Endothelial cell of umbilical vein (primary cell): ENCODE results near the gene CDYL. TPM values are rescaled to one million over a fixed set of nuclear protein-coding genes. Genes with fewer than 3 reads are reported as not detected.

Source experiments
- BruUV-seq: library from RNA; stranded (reverse); fragments of 400-500 nt; replicated peaks from 2 replicates; lab custom pipeline; 2021; lab: Mats Ljungman, UMichigan
- CTCF ChIA-PET: fragments of 300-600, 350-600 bp; sonication (Branson Sonifier 250); formaldehyde crosslinking; loops from one replicate; lab custom pipeline; 2021; ENCODE audit warnings: antibody characterized with exemption, inconsistent platforms; lab: Charles Lee
- POLR2A ChIA-PET: fragments of 300-600, 350-600 bp; sonication (Branson Sonifier 250); formaldehyde crosslinking; loops from one replicate; lab custom pipeline; 2021; ENCODE audit warnings: antibody characterized with exemption, inconsistent platforms; lab: Charles Lee
- DNase-seq: peaks from one replicate; pipeline ENCODE4 v3.0.0-alpha.2; 2011; ENCODE audit warnings: low read depth, low spot score
- FAIRE-seq: peaks from 2 replicates; lab custom pipeline; 2011; peaks lifted over from hg19 to GRCh38; lab: Jason Lieb, UNC
- H2AFZ ChIP-seq: 2 replicates; pipeline ENCODE4 v1.6.0; 2012; ENCODE audit warnings: low read depth, low read length, control low read depth, inconsistent platforms
- H3K27ac ChIP-seq: 2 replicates; pipeline ENCODE4 v1.5.1; 2011; ENCODE audit warnings: low read depth, mild to moderate bottlenecking, control low read depth, low read length, moderate library complexity; ENCODE audit not compliant: insufficient read depth
- H3K27me3 ChIP-seq, 2 experiments: 2 replicates each; pipeline versions ENCODE4 v1.6.0 to v1.6.1; 2011; ENCODE audit warnings: low read length in 2 of 2, mixed read lengths in 1 of 2; ENCODE audit not compliant: control insufficient read depth in 2 of 2, insufficient read depth in 2 of 2
- H3K36me3 ChIP-seq, 2 experiments: 2 replicates in 1 of 2; 3 replicates in 1 of 2; pipeline ENCODE4 v1.5.1; 2011; ENCODE audit warnings: low read length in 2 of 2, mild to moderate bottlenecking in 1 of 2, moderate library complexity in 1 of 2; ENCODE audit not compliant: control insufficient read depth in 2 of 2, insufficient read depth in 2 of 2; ENCODE audit errors: extremely low read depth in 1 of 2
- H3K4me1 ChIP-seq: 3 replicates; pipeline ENCODE4 v1.5.1; 2011; ENCODE audit warnings: mild to moderate bottlenecking, low read length; ENCODE audit not compliant: control insufficient read depth, insufficient read depth; ENCODE audit errors: extremely low read depth
- H3K4me2 ChIP-seq: 2 replicates; pipeline ENCODE4 v1.6.1; 2011; ENCODE audit warnings: low read length, control low read depth, mixed read lengths; ENCODE audit not compliant: insufficient read depth
- H3K4me3 ChIP-seq, 3 experiments: fragments of 200-600 bp in 1 of 3; sonication (generic), shearing (Covaris generic) in 1 of 3; replicated peaks in 1 of 3; 2 replicates each; pipeline ENCODE4 v1.5.1; 2011 to 2016; ENCODE audit warnings: control low read depth in 3 of 3, low read length in 3 of 3, mild to moderate bottlenecking in 2 of 3, inconsistent platforms in 1 of 3, low read depth in 1 of 3, moderate library complexity in 1 of 3; ENCODE audit not compliant: insufficient read depth in 1 of 3
- H3K79me2 ChIP-seq: 2 replicates; pipeline ENCODE4 v1.6.0; 2012; ENCODE audit warnings: low read length, inconsistent platforms; ENCODE audit not compliant: control insufficient read depth, insufficient read depth
- H3K9ac ChIP-seq: replicated peaks from 2 replicates; pipeline ENCODE3; 2011; ENCODE audit warnings: low read length, control low read depth; ENCODE audit not compliant: insufficient read depth; ENCODE audit errors: extremely low read depth
- H3K9me1 ChIP-seq: replicated peaks from 3 replicates; pipeline ENCODE4 v1.6.0; 2011; ENCODE audit warnings: mild to moderate bottlenecking, low read length; ENCODE audit not compliant: control insufficient read depth, insufficient read depth; ENCODE audit errors: extremely low read depth
- H3K9me3 ChIP-seq: replicated peaks from 2 replicates; pipeline ENCODE4 v1.5.1; 2012; ENCODE audit warnings: low read length, inconsistent platforms; ENCODE audit not compliant: control insufficient read depth, insufficient read depth
- H4K20me1 ChIP-seq: replicated peaks from 2 replicates; pipeline ENCODE3; 2011; ENCODE audit warnings: mild to moderate bottlenecking, low read length; ENCODE audit not compliant: control insufficient read depth, insufficient read depth; ENCODE audit errors: extremely low read depth
- CTCF ChIP-seq, 2 donors: IDR thresholded peaks; 1 replicate in 1 of 2; 2 replicates in 1 of 2; pipeline ENCODE4 v1.5.1; 2011; ENCODE audit warnings: low read length in 2 of 2, mild to moderate bottlenecking in 2 of 2, moderate library complexity in 2 of 2, control low read depth in 1 of 2, inconsistent platforms in 1 of 2, low read depth in 1 of 2; ENCODE audit not compliant: insufficient read depth in 1 of 2; ENCODE audit errors: extremely low read depth in 1 of 2
- EZH2 ChIP-seq: IDR thresholded peaks from 2 replicates; pipeline ENCODE4 v1.6.1; 2012; ENCODE audit warnings: borderline replicate concordance, low read depth, mild to moderate bottlenecking, moderate library complexity, low read length, inconsistent platforms; ENCODE audit not compliant: severe bottlenecking
- FOS ChIP-seq: IDR thresholded peaks from 2 replicates; pipeline ENCODE4 v1.6.1; 2011; ENCODE audit warnings: mild to moderate bottlenecking, low read length, moderate library complexity, borderline replicate concordance; ENCODE audit not compliant: insufficient read depth
- GATA2 ChIP-seq: IDR thresholded peaks from 2 replicates; pipeline ENCODE4 v1.7.0; 2011; ENCODE audit warnings: low read depth, mild to moderate bottlenecking, moderate library complexity, mixed read lengths, low read length; ENCODE audit not compliant: insufficient read length, insufficient read depth
- JUN ChIP-seq: IDR thresholded peaks from 2 replicates; pipeline ENCODE4 v1.6.1; 2011; ENCODE audit warnings: borderline replicate concordance, low read depth; ENCODE audit not compliant: insufficient read length, insufficient read depth
- MAX ChIP-seq: IDR thresholded peaks from 2 replicates; pipeline ENCODE4 v1.6.1; 2011; ENCODE audit not compliant: insufficient read depth, insufficient read length
- MYC ChIP-seq: IDR thresholded peaks from one replicate; pipeline ENCODE4 v1.6.1; 2011; ENCODE audit warnings: mild to moderate bottlenecking, low read depth, low read length
- POLR2A ChIP-seq: IDR thresholded peaks from 2 replicates; pipeline ENCODE4 v1.6.1; 2012; ENCODE audit warnings: low read depth, mild to moderate bottlenecking, control low read depth, low read length
- POLR2AphosphoS5 ChIP-seq: IDR thresholded peaks from 2 replicates; pipeline ENCODE4 v1.6.1; 2012; ENCODE audit warnings: low read depth, mild to moderate bottlenecking, control low read depth, low read length, moderate library complexity; ENCODE audit not compliant: insufficient read depth
- dilution Hi-C: fragments of 300-500 bp; cut with MboI; formaldehyde crosslinking; loops from one replicate; pipeline ENCODE4 v1.15.0; 2019; ENCODE audit warnings: low sequenced_read_pairs; ENCODE audit not compliant: extremely low pct_ligation_motif_present
- intact Hi-C: fragments of 100-400 bp; cut with micrococcal nuclease; formaldehyde crosslinking; loops from one replicate; pipeline ENCODE4 v1.10.0; 2022
- polyA plus RNA-seq, 4 experiments: library from polyadenylated mRNA; depleted of rRNA in 3 of 4; stranded (reverse) in 3 of 4; unstranded in 1 of 4; fragments of >200 nt; gene quantifications; 2 replicates each; pipeline versions ENCODE4 v1.2.1 to v1.2.3, GENCODE V29; 2011 to 2012; ENCODE audit warnings: missing spikeins in 1 of 4
- total RNA-seq: library from RNA; stranded (reverse); gene quantifications from 2 replicates; pipeline ENCODE4 v1.2.3, GENCODE V29; 2021

CDYL gene
- total and polyA plus RNA-seq, 2 donors (not counting 3 experiments of a cell fraction or from before 2014, with no cell fraction given) = 10.2 to 35.6 TPM

- intact Hi-C loops = no loop called here
- H3K4me1 ChIP-seq = no peaks in the 10 kb centered on the region
- dilution Hi-C loops = no loop called here
- no peaks in the 10 kb centered on the region for H3K9me1 ChIP-seq
- H3K27ac ChIP-seq = no peak overlapping the region
- H3K9ac ChIP-seq = no peak overlapping the region
- DNase-seq (no peak), FAIRE-seq (no peak)
- POLR2A ChIA-PET = no interaction called here
- no peaks in the 10 kb centered on the region for H4K20me1 ChIP-seq
- H3K4me3 ChIP-seq = no peak overlapping the region
- peaks cover 2 to 7% of the 10 kb centered on the region in 2 experiments for H3K36me3 ChIP-seq
- no peaks in the 10 kb centered on the region for H3K27me3 ChIP-seq
- H3K4me2 ChIP-seq = no peak overlapping the region
- no peaks in the 10 kb centered on the region for H3K79me2 ChIP-seq
- no peak overlapping the region for H2AFZ ChIP-seq
- CTCF ChIA-PET = interaction anchor here (0.9 to 1.2 kb wide), 3 partner anchors 11 to 405 kb away, joined by 3 read pairs; no protein-coding TSS in a partner anchor
- no TSS peak for BruUV-seq
- H3K9me3 ChIP-seq = no peaks in the 10 kb centered on the region
- TF ChIP-seq EZH2 (no peak), MYC (no peak), POLR2AphosphoS5 (no peak), POLR2A (no peak), JUN (no peak), FOS (no peak), GATA2 (no peak), MAX (no peak), CTCF (IDR thresholded peaks at IDR 0.05; ENCODE audit: extremely low read depth in 1 of 2, insufficient read depth in 1 of 2, low read depth in 1 of 2, low read length in 2 of 2) (no peak)
Measured at GRCh38 chr6:4895971-4896370, 119.8 kb downstream of the CDYL start.
